GM19193 (cell line): ENCODE data around the gene IL1RL1.

ENCODE experiments used
- POLR2A ChIP-seq: IDR thresholded peaks from 4 replicates; pipeline ENCODE4 v1.6.1; 2011; ENCODE audit not compliant: insufficient read depth, insufficient read length; ENCODE audit errors: extremely low read depth

Gene IL1RL1

GRCh38 chr2:102310964-102311640 lies at the start of gene IL1RL1:
Gene IL1RL1, plus strand, starts transcription at chr2:102311563. Its CDS starts 26,702 bp downstream, at chr2:102338265.
- no peak for TF ChIP-seq POLR2A

- no peak for TF ChIP-seq POLR2A
Measured at GRCh38 chr2:102262216-102263129, 48.9 kb upstream of the IL1RL1 start.

GRCh38 chr2:102264952-102265351 lies 46.4 kb upstream of the IL1RL1 start:
- no peak for TF ChIP-seq POLR2A

- no peak for TF ChIP-seq POLR2A
Measured at GRCh38 chr2:102266204-102266603, 45.2 kb upstream of the IL1RL1 start.

DNA sequence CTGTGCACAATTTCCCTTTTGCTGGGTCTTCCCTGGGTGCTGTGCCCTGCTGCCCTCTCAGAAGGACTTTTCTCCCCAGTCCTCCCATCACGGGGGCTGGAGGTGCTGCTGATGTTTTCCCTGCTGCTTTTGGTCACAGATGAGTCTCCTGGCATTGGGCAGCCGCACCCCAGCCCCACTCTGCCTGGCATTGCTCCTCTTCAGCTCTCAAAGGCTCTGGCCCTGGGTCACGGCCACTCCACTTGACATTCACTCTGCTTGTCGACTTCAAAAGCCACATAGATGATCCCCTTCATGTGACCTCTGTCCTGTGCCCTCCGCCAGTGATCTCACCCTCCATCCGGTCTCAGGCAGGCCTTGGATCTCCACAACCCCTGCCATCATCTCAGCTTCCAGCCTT lies 43.6 kb upstream of the IL1RL1 start:
- TF ChIP-seq POLR2A = no peak

DNA sequence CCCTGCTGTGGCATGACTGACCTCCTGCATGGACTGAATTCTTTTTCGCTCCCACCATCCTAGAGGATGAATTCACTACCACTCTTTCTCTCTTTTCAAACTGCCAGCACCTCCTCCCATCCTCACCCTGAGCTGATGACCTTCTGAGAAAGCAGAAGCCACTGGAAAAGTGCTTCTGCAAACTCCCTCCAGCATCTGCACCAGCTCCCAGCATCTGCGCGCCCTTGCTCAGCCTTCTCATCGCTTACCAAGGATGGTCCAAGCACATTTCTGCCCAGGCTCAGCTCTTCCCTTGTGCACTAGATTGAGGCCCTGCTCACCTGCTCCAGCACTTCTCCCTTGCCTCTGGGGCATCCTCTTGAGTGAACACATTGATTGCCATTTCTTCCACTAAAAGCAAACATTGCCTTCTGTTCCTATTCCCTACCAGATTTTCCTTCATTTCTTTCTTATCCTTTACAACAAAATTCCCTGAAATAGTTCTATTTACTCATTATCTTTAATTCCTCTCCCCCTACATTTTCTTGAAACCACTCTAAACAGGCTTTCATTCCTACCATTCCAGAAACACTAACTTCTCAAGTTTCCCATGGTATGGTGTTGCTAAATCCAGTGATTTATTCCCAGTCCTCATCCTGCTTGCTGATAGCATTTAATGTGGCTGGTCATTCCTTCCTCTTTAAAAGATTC lies 42.7 kb upstream of the IL1RL1 start:
- no peak for TF ChIP-seq POLR2A

- no peak for TF ChIP-seq POLR2A
Measured at GRCh38 chr2:102269200-102269524, 42.2 kb upstream of the IL1RL1 start.

GRCh38 chr2:102271844-102272243 lies 39.5 kb upstream of the IL1RL1 start:
- no peak for TF ChIP-seq POLR2A

DNA sequence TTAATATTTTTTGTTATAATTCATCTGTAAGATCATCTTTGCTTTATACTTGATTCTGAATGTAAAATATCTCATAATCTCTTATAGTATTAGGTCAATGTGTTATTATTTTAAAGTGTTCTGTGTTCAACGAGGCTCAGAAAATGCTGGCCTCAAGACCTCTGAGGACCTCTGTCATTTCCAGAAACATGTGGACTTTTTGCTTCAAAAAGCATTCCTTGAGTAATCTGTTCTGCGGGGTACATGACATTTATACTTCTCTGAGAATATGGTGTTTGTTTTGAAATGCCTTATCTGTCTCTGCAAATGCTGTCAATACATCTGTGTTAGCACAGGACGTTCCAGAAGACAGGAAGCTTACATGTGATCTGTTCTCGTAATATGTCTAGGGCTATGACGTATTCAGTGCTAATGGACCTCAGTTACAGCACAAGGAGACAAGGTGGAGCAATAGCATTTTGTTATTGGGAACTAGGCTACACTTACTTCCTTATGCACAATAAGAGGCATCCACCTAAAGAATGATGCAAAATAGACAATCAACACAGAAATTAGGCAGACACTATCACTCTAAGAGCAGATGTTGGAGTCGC lies 37.6 kb upstream of the IL1RL1 start:
- TF ChIP-seq POLR2A = no peak

- TF ChIP-seq POLR2A = no peak
Measured at GRCh38 chr2:102276549-102277201, 34.7 kb upstream of the IL1RL1 start.

- no peak for TF ChIP-seq POLR2A
Measured at GRCh38 chr2:102277202-102277700, 34.1 kb upstream of the IL1RL1 start.

DNA sequence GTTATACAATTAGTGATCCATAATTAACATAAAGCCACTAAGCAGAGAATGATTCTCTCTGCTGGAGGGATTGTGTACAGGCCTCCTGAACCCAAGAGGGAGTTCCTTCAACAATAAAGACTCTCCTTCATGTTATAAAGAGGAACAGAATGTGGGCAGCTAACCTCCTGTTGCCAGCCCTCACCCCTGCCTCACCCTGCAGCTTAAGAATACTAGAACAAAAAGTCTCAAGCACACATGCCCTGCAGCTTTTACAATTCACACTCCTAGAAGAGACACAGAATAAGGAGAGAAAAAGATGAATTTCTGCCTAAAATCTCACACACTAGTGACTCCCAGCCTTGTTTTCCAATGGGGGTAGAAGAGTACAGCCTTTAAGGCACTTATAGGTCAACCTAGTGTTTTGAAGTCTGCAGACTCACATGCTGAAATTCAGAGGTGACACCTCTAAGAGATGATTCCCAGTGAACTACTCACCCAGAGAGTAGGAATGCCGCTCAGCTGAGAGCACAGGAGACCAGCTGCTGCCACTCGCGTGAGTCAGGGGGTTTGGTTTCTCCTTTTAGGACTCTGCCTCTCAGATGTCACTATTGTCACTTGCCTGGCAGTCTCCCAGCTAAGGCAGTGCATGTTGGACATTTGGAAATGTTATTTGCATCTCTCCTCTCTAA lies 32.5 kb upstream of the IL1RL1 start:
- TF ChIP-seq POLR2A = no peak

- TF ChIP-seq POLR2A = no peak
Measured at GRCh38 chr2:102279391-102279735, 32.0 kb upstream of the IL1RL1 start.

- no peak for TF ChIP-seq POLR2A
Measured at GRCh38 chr2:102282678-102283091, 28.7 kb upstream of the IL1RL1 start.
